Subcutaneous adipose tissue (tissue), 4 donors: ENCODE results near the gene PTN. TPM values are rescaled to one million over a fixed set of nuclear protein-coding genes. Genes with fewer than 3 reads are reported as not detected.

Experiments used
- CTCF ChIP-seq: fragments of 450-650 bp; IDR thresholded peaks from one replicate; pipeline ENCODE4 v1.5.1; 2016; ENCODE audit warnings: low read depth, mild to moderate bottlenecking, control low read depth, antibody characterized with exemption, moderate library complexity
- total RNA-seq, 4 donors: library from RNA; depleted of rRNA; stranded (reverse); fragments of >200 nt; gene quantifications; one replicate each; pipeline ENCODE4 v1.1.0, GENCODE V29; 2016

Gene PTN
- total RNA-seq, 4 donors from 2014 or later, result 2.5 TPM; not detected in 3

DNA sequence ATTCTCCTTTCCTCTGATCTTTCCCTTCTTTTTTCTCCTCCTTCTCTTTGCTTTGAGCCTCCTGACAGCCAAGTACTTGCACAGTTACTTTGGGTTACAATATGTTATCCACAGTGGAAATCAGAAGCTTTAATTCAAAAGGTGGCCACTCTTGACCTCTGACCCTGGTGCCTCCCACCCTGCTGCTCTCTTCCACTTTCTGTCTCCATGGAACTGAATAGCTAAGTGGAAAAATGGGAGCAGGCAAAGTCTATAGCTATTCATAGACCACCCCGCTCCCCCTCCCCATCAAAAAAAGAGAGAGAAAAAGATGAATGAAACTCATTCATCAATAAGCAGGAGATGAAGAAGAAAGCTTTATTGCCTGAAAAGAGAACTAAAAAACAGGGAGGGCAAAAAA, 39.4 kb downstream of the PTN start:
- TF ChIP-seq CTCF, result no peak

DNA sequence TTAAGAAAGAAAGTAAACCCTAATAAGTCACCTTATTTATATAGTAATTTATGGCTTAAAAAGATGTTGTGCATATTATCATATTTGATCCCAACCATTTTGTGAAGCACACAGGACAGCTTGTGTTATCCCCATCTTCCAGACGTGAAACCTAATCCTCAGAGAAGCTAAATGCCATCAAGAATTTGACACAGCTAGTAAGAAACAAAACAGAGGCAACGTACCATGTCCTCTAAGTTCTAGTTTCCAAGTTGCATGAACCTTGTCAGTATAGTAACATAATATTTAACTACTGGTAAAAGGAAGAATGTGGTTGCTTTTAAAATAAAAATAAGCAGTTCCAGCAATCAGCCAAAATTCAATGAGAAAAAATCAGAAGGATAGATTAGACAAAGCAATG, 41.5 kb downstream of the PTN start:
- no peak for TF ChIP-seq CTCF

- no peak for TF ChIP-seq CTCF
Measured at GRCh38 chr7:137298464-137298794, 45.1 kb downstream of the PTN start.

DNA sequence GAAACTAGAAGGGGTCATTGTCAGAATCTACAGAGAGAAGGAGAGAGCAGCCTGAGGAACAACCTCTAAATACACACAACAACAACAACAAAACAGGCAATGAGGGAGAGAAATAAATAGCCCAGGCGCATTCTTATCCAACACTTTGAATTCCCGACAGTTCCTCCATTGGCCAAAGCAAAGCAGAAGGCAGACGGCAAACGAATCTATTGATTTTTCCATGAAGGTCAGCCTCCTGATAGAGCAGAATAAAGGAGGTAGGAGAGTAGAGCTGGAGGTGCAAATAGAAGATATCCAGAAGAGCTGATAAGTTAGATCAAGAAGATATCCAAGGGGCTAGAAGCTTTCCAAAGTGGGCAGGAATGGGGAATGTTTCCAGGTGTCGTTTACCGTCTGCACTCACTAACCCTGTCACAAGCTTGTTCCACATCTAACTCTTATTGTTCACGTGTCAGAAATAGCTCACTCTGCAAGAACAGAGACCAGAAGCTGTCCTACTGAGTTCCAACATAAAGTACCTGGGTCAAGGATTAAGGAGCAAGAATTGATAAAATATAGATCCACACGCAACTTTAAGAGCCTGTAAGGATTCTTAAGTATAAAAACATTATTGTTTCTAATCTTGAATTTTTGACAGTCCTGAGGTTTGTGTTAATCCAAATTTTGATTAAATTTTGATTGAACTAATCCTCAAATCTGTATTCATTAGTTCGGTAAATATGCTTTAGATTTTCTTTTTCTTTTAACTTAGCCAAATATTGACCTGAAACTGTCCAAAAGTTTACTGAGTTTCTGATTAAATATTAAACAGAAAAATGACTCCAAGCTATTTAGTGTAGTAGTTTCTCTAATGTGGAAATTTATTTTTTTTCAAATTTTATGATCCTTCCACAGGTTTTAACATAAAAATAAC, 45.7 kb downstream of the PTN start:
- no peak for TF ChIP-seq CTCF

GRCh38 chr7:137296576-137296975, 47.0 kb downstream of the PTN start:
- TF ChIP-seq CTCF, result no peak

DNA sequence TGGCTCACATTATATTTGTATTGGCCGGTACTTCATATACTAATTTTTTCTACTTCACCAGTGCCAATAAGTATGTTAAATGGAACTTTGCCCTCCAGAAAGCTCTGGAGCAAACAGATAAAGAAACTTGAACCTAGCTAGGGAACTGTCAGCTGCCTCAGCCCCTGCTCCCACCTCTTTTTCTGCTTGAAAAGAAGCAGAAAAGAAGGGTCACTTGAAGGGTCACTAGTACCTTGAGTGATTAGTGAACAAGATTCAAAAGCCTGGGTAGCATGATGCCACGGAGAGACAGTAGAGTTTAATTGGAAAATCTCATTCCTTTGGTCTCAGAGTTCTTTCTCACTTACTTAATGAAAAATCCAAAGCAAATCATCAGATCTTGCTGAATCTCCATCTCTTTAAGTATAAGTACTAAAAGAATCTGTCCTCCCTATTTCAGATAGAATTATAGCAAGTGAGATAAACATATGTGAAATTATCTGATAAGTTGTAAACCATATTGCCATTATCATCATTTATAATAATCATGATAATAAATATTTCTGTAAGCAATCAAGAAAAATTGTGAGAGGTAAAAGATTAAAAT, 47.7 kb downstream of the PTN start:
- TF ChIP-seq CTCF, result no peak

GRCh38 chr7:137289101-137289500, 54.4 kb downstream of the PTN start:
- TF ChIP-seq CTCF, result no peak
